GM10266 (cell line): Measurements from ENCODE around the gene C5orf15.

Experiments used
- DNase-seq: peaks from one replicate; pipeline ENCODE4 v3.0.0; 2012; ENCODE audit errors: extremely low spot score
- CTCF ChIP-seq: IDR thresholded peaks from 2 replicates; pipeline ENCODE4 v1.5.1; 2012; ENCODE audit warnings: mild to moderate bottlenecking, low read depth; ENCODE audit not compliant: control insufficient read depth, insufficient read depth; ENCODE audit errors: missing control alignments

Gene C5orf15

GRCh38 chr5:133921069-133921468, 47.4 kb downstream of the C5orf15 start:
- DNase-seq, result no peak
- TF ChIP-seq CTCF, result no peak

- DNase-seq, result no peak
- TF ChIP-seq CTCF, result no peak
These were observed 49.0 kb downstream of the C5orf15 start for GRCh38 chr5:133919148-133920136.

GRCh38 chr5:133918731-133919130, 49.7 kb downstream of the C5orf15 start:
- TF ChIP-seq CTCF, result no peak

GRCh38 chr5:133918316-133918715, 50.1 kb downstream of the C5orf15 start:
- no peak for DNase-seq
- TF ChIP-seq CTCF, result no peak

More at GRCh38 chr5:133918731-133919130, 49.7 kb downstream of the C5orf15 start:
- DNase-seq, result no peak

- TF ChIP-seq CTCF, result no peak
- no peak for DNase-seq
These were observed 50.6 kb downstream of the C5orf15 start for GRCh38 chr5:133917785-133918184.

GRCh38 chr5:133916914-133917313, 51.5 kb downstream of the C5orf15 start:
- no peak for DNase-seq
- no peak for TF ChIP-seq CTCF

- TF ChIP-seq CTCF, result no peak
- no peak for DNase-seq
These were observed 51.9 kb downstream of the C5orf15 start for GRCh38 chr5:133916479-133916878.
